NCI-H524 treated with DMSO at 0.1 percent for 48 hours (cell line): ENCODE results near the gene PDE4B.

Experiments
- DNase-seq: peaks from one replicate; lab custom pipeline; 2025; lab: John Stamatoyannopoulos, UW

PDE4B gene

DNA sequence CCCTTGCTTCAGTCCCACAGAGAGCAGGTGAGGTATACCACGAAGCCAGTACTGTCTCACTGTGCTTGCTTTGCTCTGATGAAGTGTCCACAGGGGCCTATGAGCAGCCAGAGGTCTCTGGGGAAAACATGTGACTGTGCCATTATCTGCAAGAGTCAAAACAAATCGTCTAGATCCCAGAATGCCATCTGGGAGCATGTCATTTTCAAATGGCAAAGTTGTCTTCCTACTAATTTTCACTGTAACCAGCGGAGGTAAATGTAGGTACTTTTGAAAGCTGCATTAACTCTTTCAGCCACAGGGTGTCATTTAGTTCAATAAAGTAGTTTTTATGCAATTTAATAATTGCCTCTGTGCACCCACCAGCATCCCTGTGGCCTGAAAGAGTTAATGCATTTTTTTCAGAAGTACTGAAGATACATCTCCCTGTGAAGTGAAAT is 567.6 kb downstream of the PDE4B start:
- DNase-seq, result peak; percentile 70

DNA sequence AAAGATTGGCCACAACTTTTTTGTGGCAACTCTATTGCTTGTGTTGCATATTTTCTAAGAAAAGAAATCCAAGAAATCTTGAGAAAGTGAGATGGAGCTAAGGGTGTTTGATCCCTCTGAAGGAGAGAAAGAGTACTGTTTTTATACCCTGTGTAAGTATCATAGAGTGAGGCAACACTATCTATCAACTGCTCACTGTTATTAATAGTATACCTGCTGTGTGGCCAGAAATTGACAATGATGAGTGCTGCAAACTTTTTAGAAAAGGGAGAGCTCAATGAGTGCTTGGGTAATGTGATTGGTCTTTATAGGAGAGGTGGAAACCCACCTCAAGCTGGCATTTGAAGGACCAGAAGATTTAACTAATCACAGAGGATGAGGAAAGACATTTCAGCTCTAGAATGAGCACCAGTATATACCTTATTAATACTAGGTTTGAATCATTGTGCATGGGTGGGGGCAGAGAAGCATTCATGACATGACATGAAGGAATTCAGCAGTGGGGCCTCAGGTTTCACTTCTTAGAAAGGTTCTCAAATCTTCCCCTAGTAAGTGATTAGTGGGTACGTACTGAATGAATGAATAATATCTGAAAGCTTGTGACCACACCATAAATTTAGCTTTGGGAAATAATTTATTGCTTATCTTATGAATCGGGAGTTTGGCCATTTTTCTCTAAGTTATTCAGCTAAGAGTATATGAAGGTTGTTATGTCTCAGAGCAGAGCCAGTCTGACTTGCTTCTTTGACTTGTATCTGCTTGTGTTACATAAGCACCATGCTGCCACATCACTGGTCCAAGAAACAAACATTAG is 572.1 kb downstream of the PDE4B start:
- no peak for DNase-seq

GRCh38 chr1:66365635-66366034 is 572.9 kb downstream of the PDE4B start:
- DNase-seq, result no peak

DNA sequence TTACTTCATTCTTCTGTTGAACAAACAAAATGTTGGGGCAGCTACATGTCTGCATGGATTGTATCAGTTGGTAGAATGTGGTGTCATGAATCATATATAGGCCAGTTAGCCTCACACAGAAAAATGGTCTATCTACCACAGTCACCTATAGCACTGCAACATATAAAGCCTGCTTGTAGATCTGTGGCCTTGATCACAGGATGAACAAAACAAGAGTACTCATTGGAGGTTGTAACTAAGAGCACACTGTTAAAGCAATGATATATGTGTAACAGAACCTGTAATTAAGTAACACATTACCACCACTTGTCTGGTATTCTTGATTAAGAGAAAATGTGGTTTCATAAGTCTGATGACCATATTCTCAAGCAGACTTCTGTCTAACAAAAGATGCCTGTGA is 573.9 kb downstream of the PDE4B start:
- DNase-seq, result no peak

- no peak for DNase-seq
Observed at GRCh38 chr1:66367369-66367768, 574.7 kb downstream of the PDE4B start.

- DNase-seq, result no peak
Observed at GRCh38 chr1:66368261-66368660, 575.6 kb downstream of the PDE4B start.

GRCh38 chr1:66370462-66370971 is 577.8 kb downstream of the PDE4B start:
- DNase-seq, result peak; percentile 7

- DNase-seq, result no peak
Observed at GRCh38 chr1:66371233-66372005, 578.7 kb downstream of the PDE4B start.

GRCh38 chr1:66372522-66373101 is 579.9 kb downstream of the PDE4B start:
- DNase-seq, result no peak

GRCh38 chr1:66373157-66373591 is 580.5 kb downstream of the PDE4B start:
- DNase-seq, result no peak

DNA sequence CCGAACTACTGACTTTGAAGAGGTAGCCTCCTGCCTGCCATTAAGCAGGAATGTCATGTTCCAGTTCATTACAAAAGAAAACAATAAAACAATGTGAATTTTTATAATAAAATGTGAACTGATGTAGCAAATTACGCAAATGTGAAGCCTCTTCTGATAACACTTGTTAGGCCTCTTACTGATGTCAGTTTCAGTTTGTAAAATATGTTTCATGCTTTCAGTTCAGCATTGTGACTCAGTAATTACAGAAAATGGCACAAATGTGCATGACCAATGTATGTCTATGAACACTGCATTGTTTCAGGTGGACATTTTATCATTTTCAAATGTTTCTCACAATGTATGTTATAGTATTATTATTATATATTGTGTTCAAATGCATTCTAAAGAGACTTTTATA is 581.5 kb downstream of the PDE4B start:
- DNase-seq, result no peak

GRCh38 chr1:66374561-66375111 is 581.9 kb downstream of the PDE4B start:
- DNase-seq, result no peak

DNA sequence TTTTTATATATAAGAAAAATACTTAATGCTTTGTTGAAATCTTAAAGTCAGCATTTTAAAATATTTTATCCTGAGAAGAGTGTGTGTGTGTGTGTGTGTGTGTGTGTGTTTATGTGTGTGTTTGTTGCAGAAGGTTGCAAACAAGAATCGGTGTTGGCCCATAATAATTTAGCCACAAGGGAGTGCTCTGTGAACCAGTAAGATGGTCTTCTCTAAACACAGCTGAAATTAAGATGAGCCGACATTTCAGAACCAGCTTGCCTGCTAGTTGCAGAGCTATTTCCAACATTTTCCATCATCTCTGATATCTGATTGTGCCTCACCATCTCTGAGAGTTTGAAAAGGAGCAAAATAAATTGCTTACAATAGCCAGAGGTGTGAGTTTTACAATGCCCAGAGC is 582.4 kb downstream of the PDE4B start:
- DNase-seq, result no peak

DNA sequence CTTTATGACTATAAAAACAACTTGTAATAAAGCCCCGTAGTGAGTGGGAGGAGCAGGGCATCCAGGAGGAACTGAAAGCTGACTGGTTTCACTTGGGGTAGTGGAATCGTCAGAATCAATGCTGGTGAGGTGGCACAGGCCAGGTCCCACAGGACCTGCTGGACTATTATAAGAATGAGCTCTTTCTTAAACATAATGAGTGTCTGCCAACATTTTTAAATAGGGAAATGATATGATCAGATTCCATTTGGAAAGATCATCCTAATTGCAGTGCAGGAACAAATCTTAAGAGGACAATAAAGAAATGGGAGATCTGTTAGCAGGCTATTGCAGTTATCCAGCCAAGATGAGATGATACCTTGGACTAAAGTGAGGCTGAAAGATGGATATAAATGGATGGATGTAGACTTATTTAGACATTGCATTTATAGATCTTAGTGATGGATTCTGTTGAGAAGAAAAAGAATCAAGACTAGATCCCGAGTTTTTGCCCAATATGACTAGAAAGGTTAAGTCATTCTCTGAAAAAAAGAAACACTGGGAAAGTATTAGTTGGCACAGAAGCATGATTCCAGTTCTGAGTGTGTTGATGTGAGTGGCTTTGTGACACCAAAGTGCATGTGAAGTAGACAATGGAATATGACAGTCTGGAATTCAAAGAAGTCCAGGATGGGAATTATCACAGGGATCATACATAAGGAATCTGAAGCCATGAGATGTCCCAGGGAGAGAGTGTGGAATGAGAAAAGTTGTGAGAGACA is 587.9 kb downstream of the PDE4B start:
- DNase-seq, result no peak

DNA sequence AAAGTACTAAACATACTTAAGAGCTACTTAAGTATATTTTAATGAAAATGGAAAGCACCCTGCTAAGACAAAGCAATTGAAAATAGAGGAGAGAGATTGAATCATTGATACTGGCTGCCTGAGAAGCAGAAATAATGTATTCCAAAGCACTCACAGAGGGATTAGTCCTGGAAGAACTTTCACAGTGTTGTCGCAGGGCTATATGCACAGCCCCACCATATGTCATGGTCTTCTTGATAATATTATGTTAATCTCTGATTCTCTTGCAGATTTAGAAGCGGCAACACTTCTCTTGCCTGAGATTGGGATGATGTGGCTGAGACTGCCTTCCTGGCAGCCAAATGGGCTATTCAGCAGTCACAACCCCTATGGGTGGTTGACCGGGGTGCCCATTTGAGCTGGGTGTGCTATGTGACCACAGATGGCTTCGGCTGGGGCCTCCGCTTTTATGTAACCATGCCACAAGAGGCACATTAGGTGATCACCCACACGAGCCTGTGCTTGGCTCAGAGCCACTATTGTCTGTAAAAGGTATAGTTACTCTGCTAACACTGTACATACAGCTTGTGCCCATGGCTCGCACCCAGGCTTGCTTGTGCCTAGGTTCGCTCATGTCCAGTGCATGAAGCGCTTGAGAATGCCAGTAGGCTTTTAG is 589.1 kb downstream of the PDE4B start:
- peak; percentile 94 for DNase-seq

GRCh38 chr1:66383168-66383567 is 590.5 kb downstream of the PDE4B start:
- no peak for DNase-seq

DNA sequence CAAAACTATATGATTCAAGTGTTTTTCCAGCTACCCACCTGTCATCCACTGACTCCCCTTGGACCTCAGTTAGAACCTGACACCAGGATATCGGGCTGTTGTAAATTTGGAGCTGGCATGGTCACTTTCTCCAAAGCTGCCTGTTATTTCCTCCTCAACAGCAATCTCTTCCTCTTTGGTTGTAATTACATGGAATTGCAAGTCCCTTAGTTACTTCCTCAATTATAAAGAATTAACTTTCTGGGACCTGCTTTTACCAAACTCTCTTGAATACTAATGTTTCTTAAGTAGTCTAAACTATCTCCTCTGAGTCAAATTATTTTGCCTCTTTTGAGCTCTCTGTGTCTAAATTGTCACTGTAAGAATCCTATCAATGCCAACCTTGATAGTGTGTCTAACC is 590.9 kb downstream of the PDE4B start:
- no peak for DNase-seq

- DNase-seq, result no peak
Observed at GRCh38 chr1:66384258-66384921, 591.7 kb downstream of the PDE4B start.

- no peak for DNase-seq
Observed at GRCh38 chr1:66386712-66387111, 594.0 kb downstream of the PDE4B start.

DNA sequence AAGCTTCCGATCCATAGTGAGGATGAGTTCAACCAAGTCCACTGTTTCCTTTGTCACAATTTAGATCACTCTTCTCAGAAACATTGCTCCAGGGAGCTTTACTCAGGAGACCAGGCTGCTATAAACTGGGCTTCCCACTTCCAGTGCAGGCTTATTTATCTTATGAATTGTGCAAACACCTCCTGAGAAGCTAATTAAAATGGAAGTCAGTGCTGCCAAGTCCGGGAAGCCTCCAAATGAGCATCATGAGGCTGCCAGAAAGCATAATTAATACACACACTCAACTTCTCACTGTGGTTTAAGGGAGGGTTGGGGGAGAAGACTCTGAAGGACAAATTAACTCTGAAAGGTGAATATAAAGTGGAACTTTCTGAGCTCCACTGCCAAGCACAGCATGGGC is 596.2 kb downstream of the PDE4B start:
- DNase-seq, result no peak
